Lower leg skin (tissue), 3 donors: ENCODE data around the gene AKT2.

Experiments
- CTCF ChIP-seq, 3 donors: fragments of 450-650 bp; IDR thresholded peaks; one replicate each; pipeline ENCODE4 v1.5.1; 2016; ENCODE audit warnings: antibody characterized with exemption in 3 of 3, mild to moderate bottlenecking in 3 of 3, moderate library complexity in 2 of 3
- POLR2A ChIP-seq, 2 donors: fragments of 450-650 bp; IDR thresholded peaks; one replicate each; pipeline ENCODE4 v1.6.1; 2016 to 2017; ENCODE audit warnings: antibody characterized with exemption in 2 of 2, mild to moderate bottlenecking in 1 of 2, moderate library complexity in 1 of 2

- TF ChIP-seq POLR2A (IDR thresholded peaks at IDR 0.05), result no peak
- TF ChIP-seq CTCF (IDR thresholded peaks at IDR 0.05), result no peak
These were observed 17.5 kb downstream of the AKT2 start for GRCh38 chr19:40267601-40267997.
